ENCODE data around the gene ITGB7. TPM values are rescaled to one million over a fixed set of nuclear protein-coding genes. Genes with fewer than 3 reads are reported as not detected.

Gene ITGB7
- total and polyA plus RNA-seq, 9 of the 15 experiments (the other 6 are each of a cell fraction or from before 2014, with no cell fraction given), result 0.06 to 2.0 (median 0.67) TPM

DNA sequence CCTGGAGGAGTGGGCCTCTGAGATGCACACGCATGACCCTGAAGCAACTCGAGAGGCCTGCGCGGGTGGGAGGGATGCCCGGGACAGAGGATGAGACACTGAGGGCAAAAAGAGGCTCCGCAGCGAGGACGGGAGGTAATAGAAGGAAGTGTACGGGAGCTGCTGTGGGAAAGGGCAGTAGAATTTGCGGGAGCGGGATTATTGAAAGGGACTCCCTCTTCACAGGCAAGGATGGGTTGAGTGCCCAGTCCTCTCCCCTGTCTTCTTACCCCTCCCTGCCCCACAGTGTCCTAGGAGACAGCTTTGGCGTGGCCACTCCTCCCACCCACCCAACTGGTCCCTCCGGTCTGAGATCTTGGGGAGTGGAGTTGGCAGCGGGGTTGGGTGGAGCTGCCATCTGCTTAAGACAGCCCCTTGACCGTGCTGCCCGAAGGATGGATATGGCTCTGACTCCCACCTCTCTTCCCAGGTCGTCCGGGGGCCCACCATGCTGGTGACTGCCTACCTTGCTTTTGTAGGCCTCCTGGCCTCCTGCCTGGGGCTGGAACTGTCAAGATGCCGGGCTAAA is 45.4 kb upstream of the ITGB7 start (continued):
- TF ChIP-seq MGA (IDR thresholded peaks at IDR 0.05) (no peak), EZH2 (IDR thresholded peaks at IDR 0.05; ENCODE audit: borderline replicate concordance, low read depth, low read length) (no peak), ZNF324 (CRISPR knock-in tag; IDR thresholded peaks at IDR 0.05) (peak; percentile 54; the same call in 1 of the 2 replicates), ZNF24 (IDR thresholded peaks at IDR 0.05) (no peak), ELF1 (tag; IDR thresholded peaks at IDR 0.05) (0 out of 2 replicates have a peak, but pooled peaks have one; percentile 63), FOXM1 (IDR thresholded peaks at IDR 0.05; ENCODE audit: low read depth) (no peak), FOXM1 (CRISPR knock-in tag; IDR thresholded peaks at IDR 0.05; ENCODE audit: low read depth) (no peak), RERE (CRISPR knock-in tag; IDR thresholded peaks at IDR 0.05; ENCODE audit: borderline replicate concordance) (no peak), KAT7 (CRISPR knock-in tag; IDR thresholded peaks at IDR 0.05; ENCODE audit: borderline replicate concordance) (0 out of 2 replicates have a peak, but pooled peaks have one; percentile 54), RBBP5 (IDR thresholded peaks at IDR 0.05; ENCODE audit: borderline replicate concordance, insufficient read depth, low read length, poor library complexity, severe bottlenecking) (peak; percentile 16)
